HG03280 (cell line): ENCODE results near the gene SNRPA.
"Not testable (repeated sequence)": the region's sequence is repeated elsewhere in the genome, so short reads cannot be mapped to it uniquely, and the experiment has no call there.

Source experiments
- ATAC-seq: cut with Tn5 transposase; IDR thresholded peaks from one replicate; pipeline ENCODE4 v1.9.1; 2021; ENCODE audit warnings: mild to moderate bottlenecking, moderate library complexity; ENCODE audit not compliant: unreplicated experiment

The SNRPA gene

GRCh38 chr19:40811478-40812341, 60.7 kb downstream of the SNRPA start:
- no peak for ATAC-seq

- not testable (repeated sequence) for ATAC-seq
These were observed 61.6 kb downstream of the SNRPA start for GRCh38 chr19:40812571-40812970.

DNA sequence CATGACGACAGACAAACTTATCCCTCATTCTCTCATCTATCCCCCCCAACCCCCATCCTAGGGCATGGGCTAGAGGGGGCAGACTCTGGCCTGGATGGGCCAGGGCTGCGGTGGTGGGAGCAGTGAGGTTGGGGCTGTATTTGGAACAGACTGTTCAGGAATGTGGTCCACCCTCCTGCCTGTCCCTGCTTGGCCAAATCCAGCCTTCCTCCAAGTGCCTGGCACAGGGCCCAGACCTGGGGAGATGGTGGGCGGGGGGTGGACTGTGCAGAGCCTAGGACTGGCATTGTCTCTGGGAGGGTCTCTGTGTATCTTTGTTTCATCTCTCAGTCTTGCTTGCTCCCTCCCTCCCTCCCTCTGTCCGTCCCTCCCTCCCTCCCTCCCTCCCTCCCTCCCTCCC, 62.2 kb downstream of the SNRPA start:
- no peak for ATAC-seq
